Right forelimb (tissue), 1 donor: ENCODE data around the gene ZNF326.
A peak's percentile ranks its signal among the peaks of the same experiment; 100 is the strongest.
"Not testable (repeated sequence)": the region's sequence is repeated elsewhere in the genome, so short reads cannot be mapped to it uniquely, and the experiment has no call there.

ENCODE experiments used
- DNase-seq: peaks from one replicate; pipeline ENCODE4 v3.0.0-alpha.2; 2018

ZNF326 gene

GRCh38 chr1:89971600-89971999, 23.3 kb upstream of the ZNF326 start:
- no peak for DNase-seq

- DNase-seq = no peak
These were observed 22.9 kb upstream of the ZNF326 start for GRCh38 chr1:89972024-89972423.

- DNase-seq = no peak
These were observed 21.3 kb upstream of the ZNF326 start for GRCh38 chr1:89973471-89974127.

GRCh38 chr1:89974256-89974655, 20.7 kb upstream of the ZNF326 start:
- no peak for DNase-seq

GRCh38 chr1:89974696-89975470, 20.0 kb upstream of the ZNF326 start:
- no peak for DNase-seq

- no peak for DNase-seq
These were observed 19.3 kb upstream of the ZNF326 start for GRCh38 chr1:89975540-89976125.

GRCh38 chr1:89978755-89979154, 16.2 kb upstream of the ZNF326 start:
- no peak for DNase-seq

GRCh38 chr1:89980605-89981004, 14.3 kb upstream of the ZNF326 start:
- no peak for DNase-seq

GRCh38 chr1:89982846-89983245, 12.1 kb upstream of the ZNF326 start:
- DNase-seq = not testable (repeated sequence)

GRCh38 chr1:89984564-89985116, 10.3 kb upstream of the ZNF326 start:
- not testable (repeated sequence) for DNase-seq

- DNase-seq = no peak
These were observed 8.9 kb upstream of the ZNF326 start for GRCh38 chr1:89986020-89986419.

- peak; percentile 54 for DNase-seq
These were observed 7.6 kb upstream of the ZNF326 start for GRCh38 chr1:89987159-89987819.

- DNase-seq = no peak
These were observed 5.8 kb upstream of the ZNF326 start for GRCh38 chr1:89989099-89989498.

- DNase-seq = no peak
These were observed 5.1 kb upstream of the ZNF326 start for GRCh38 chr1:89989799-89990198.

GRCh38 chr1:89990976-89991831, 3.7 kb upstream of the ZNF326 start:
- DNase-seq = no peak

GRCh38 chr1:89993541-89993940, 1.4 kb upstream of the ZNF326 start:
- no peak for DNase-seq

- no peak for DNase-seq
These were observed 592 bp upstream of the ZNF326 start for GRCh38 chr1:89994231-89994804.

GRCh38 chr1:89995598-89996449, 914 bp downstream of the ZNF326 start:
- DNase-seq = no peak

GRCh38 chr1:89996450-89997110, 1.7 kb downstream of the ZNF326 start:
- no peak for DNase-seq

- DNase-seq = not testable (repeated sequence)
These were observed 2.2 kb downstream of the ZNF326 start for GRCh38 chr1:89997152-89997551.
